GM19099 (cell line): Measurements from ENCODE around the gene CNTNAP5.

Experiments used
- POLR2A ChIP-seq: IDR thresholded peaks from 3 replicates; pipeline ENCODE4 v1.6.1; 2011; ENCODE audit warnings: low read depth; ENCODE audit not compliant: insufficient read length; ENCODE audit errors: extremely low read depth

Gene CNTNAP5

DNA sequence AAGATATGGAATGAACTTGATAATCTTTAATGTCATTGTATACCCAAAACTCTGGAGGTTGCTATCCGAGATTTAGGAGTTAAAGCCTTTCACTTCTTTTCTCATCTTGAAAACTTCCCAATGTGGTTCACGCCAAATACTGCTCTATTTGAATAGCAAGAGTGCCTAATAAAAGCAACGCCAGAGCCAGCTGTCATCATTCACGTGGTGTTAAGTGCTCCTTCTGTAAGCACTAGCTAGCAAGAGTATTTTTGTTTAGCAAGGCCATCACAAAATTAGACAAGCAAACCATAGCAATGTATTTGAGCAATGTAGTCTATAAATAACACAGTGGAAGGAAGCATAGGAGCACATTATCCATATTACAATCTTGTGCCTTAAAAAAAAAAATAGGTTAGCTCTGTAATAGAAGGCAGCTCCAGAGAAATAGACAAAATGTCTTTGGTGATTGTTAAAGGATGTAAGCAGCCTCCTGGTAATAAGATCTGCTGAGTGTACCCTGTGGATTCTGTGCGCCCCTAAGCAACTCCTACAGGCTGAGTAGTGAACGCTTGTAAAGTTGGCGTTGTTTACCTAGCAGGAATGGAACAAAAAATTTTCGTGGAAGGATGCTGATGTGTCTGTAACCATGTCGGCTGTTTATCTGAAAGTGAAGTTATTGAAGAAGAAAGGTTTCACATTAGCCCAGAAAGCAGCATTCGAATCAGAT lies 518.0 kb downstream of the CNTNAP5 start:
- no peak for TF ChIP-seq POLR2A

DNA sequence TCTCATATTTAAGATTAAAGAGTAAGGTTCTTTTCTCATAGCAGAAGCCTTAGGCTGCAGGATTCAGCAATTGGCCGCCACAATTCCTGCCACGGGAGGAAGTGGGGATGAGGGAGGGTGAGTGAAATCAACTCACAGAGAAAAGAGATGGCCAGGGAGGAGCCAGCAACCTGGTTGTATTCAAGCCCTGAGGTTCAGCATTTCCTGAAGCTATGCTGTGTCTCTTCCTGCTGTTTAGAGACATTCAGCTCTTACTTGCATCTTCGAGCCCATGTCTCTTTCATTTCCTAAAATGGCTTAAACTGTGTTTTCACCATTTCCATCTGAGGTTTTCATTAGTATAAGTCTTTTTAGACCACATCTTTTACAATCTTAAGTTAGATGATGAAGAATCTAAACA lies 522.6 kb downstream of the CNTNAP5 start:
- no peak for TF ChIP-seq POLR2A

DNA sequence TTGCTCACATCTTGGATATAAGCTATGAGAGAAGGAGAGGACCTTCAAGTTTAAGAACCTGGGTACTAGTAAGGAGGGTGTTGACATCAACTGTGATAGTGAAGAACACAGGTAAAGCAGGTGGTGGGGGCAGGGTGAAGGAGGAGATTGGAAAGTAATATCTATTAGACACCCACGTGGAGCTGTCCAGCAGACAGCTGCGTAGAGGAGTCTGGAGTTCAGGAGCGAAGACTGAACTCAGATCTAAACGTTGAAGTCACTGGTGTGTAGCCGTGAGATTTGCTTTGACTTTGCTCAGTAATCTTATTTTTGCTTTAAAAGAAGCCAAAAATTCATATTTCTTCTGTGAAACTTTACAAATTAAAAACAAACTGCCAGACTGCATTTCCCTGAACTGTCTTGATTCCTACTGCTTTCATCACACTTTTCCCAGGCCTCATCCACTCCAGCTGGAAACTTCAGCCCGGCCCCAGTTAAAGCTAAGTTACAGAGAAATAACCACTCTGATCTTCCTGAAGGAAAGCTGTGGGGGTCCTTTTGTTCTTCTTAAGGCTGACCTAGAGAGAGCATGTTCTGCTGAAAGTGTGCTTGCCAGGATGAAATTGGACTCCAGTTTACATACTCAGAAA lies 533.3 kb downstream of the CNTNAP5 start:
- no peak for TF ChIP-seq POLR2A

GRCh38 chr2:124559236-124559635 lies 534.1 kb downstream of the CNTNAP5 start:
- TF ChIP-seq POLR2A: no peak

DNA sequence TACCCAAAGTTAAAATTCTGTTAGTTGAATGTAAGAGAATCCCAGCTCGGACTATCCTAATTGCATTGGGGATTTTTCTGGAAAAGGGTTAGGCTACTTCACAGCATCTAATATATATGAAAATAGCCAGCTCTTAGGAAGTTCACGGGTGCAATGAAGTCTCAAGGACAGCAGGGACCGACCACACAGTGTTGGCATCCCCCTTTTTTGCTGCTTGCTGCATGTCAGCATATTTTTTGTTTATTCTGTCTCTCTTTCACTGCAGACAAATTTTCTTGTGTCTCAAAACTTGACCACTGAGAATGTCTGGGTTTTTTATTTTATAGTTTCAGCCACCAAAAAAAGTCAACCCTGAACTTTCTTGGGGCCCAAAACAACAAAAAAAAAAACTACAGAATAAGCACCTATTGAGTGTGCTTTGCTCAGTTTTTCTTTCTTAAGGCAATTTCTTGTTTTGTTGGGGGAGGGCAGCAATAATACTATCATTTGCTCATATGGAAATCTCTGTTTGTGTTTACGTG lies 535.6 kb downstream of the CNTNAP5 start:
- no peak for TF ChIP-seq POLR2A

GRCh38 chr2:124561486-124561885 lies 536.4 kb downstream of the CNTNAP5 start:
- no peak for TF ChIP-seq POLR2A

GRCh38 chr2:124563426-124563825 lies 538.3 kb downstream of the CNTNAP5 start:
- no peak for TF ChIP-seq POLR2A

DNA sequence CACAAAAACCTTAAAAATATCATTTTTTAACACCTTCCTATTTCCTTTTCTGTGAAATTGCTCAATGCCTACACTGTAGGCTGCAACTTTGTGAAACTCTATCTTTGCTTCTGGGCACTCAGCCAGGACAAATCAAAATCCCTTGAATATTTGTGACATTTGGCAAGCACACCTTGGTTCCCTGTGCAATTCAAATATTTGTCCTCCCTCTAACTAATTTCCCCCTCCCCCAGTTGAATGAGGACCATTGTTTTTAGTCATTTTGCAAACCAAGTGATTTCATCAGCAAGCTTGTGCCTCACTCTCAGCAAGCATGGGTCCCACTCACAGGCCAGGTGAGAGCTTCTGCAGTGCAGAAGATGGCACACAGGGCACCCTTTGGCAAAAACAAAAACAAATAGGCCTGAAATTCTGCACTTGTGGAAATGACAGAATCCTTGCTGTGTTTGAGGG lies 541.5 kb downstream of the CNTNAP5 start:
- TF ChIP-seq POLR2A: no peak

- TF ChIP-seq POLR2A: no peak
Measured at GRCh38 chr2:124570872-124571271, 545.8 kb downstream of the CNTNAP5 start.

DNA sequence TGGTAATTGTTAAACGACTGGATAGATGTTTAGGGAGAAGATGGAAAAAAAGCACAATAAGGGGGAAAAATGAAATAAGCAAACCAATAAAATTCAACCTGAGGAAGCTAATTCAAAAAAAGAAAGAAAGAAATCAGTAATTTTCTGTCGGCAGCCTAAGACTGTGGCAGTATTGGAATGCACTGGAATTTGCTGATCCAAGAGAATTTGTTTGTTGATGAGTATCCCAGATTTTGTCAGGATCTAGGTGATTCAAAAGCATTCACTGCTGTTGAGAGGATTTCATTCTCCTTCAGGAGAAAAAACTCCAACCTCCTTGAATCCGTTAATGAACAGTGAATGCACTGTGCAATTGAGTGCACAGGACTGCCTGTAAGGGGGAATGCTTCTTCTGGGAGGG lies 546.7 kb downstream of the CNTNAP5 start:
- TF ChIP-seq POLR2A: no peak

DNA sequence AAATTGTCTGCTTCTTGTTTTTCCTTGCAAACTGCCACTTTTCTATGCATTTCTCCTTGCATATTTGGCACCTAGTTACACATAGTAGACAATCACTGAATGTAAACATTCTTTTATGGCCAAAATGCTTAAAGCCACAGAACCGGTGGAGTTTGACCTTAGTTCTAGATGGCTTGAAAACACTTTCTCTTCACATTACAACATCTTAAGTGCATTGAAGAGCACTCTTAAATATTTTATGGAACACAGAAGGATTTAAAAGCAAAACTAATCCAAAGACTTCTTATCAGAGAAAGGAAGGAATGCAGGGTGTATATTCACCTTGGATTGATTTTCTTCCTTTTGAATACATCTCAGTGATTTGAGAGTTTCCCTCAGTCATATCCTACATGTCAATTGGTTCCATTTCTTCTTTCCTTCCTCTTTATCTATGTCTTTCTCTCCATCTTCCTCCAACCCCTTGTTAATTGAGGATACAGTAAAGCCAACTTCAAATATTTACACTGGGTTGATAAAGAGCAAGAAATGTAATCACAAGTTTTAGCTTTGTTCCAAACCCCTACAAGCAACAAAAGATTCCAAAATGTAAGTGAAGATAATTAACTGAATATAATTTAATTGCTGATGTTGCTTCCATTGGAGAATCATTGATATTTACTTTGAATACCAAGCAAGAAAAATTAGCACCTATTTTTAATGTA lies 548.0 kb downstream of the CNTNAP5 start:
- TF ChIP-seq POLR2A: no peak

GRCh38 chr2:124575497-124575896 lies 550.4 kb downstream of the CNTNAP5 start:
- no peak for TF ChIP-seq POLR2A

- TF ChIP-seq POLR2A: no peak
Measured at GRCh38 chr2:124580263-124580662, 555.2 kb downstream of the CNTNAP5 start.

DNA sequence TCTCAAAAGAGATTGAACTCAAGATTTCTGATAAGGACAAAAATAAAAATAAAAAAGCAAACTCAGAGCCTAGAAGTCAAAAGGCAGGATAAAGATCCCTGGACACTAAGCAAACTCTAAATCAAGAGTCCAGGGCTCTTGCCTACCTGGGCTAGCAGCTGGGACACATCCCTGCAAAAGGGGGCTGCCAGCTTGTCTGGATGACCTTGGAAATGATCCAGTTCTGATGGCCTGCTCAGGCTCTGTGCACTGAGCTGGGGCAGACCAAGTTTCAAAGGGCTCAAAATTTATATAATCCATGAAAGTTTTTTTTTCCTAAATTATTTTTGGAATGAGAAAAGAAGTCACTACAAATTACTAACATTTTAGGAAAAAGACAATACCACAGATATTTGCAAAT lies 557.3 kb downstream of the CNTNAP5 start:
- no peak for TF ChIP-seq POLR2A

DNA sequence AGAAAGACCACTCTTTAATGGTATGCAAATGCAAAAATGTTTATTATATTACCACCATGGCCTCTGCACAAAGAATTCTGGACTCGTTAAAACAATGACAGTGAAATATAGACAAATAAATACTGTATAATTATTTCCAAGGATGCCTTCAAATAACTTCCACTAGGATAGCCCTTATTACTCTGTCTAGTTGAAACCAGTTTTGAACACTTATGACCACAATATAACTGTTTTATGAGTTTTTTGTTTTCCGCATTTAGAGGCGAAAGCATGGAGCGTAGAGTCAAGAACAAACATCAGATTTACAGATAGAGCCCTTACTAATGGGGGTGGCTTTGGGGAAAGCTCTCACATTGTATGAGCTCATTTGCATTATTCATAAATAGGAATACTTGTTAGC lies 559.5 kb downstream of the CNTNAP5 start:
- TF ChIP-seq POLR2A: no peak

DNA sequence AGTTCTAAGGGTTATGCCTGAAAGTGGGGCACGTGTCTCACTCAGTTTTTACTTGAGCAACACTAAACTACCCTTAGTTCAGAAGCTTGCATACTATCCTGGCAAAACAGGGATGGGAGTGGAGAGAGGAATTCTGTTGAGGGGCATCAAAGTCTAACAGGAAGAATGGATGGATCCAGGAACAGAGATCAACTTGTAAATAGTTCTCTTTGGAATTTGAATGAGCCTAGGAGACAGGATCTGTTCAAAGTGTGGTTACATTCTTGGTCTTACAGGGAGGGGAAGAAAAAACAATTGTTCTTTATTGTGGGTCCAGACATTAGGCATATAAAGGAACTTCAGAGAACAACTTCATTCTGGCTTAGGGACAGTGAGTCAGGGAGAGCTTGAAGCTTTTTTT lies 560.2 kb downstream of the CNTNAP5 start:
- no peak for TF ChIP-seq POLR2A
